Measurements from ENCODE around the gene ANKS6.

ANKS6 gene

GRCh38 chr9:98796364-98797101 lies at the start of gene ANKS6:
Gene ANKS6 (minus strand): TSS chr9:98796555. CDS start chr9:98796491, 64 bp downstream.
- Histone ChIP-seq H3K4me3 (ENCODE audit: low read length) (peak within 1 kb of the TSS; percentile 86), H3K27me3 (replicated peaks; ENCODE audit: control insufficient read depth, insufficient read depth, low read length) (no peaks in the 10 kb centered on the region), H3K9me3 (ENCODE audit: control insufficient read depth, low read length) (peaks cover 5% of the 10 kb centered on the region), H3K4me1 (ENCODE audit: control insufficient read depth, insufficient read depth, low read length) (peaks cover 11% of the 10 kb centered on the region), H3K9ac (ENCODE audit: low read length) (peak within 1 kb of the TSS; percentile 88), H3K36me3 (ENCODE audit: control insufficient read depth, insufficient read depth, low read length, severe bottlenecking) (no peaks in the 10 kb centered on the region)
- DNase-seq (ENCODE audit: low read depth): peak; percentile 94

- DNase-seq (ENCODE audit: low read depth): no peak
- H3K9me3 ChIP-seq (ENCODE audit: control insufficient read depth, low read length): no peaks in the 10 kb centered on the region
- no peak overlapping the region for H3K9ac ChIP-seq (ENCODE audit: low read length)
- no peaks in the 10 kb centered on the region for H3K27me3 ChIP-seq (replicated peaks; ENCODE audit: control insufficient read depth, insufficient read depth, low read length)
- no peaks in the 10 kb centered on the region for H3K36me3 ChIP-seq (ENCODE audit: control insufficient read depth, insufficient read depth, low read length, severe bottlenecking)
- no peak overlapping the region for H3K4me3 ChIP-seq (ENCODE audit: low read length)
- H3K4me1 ChIP-seq (ENCODE audit: control insufficient read depth, insufficient read depth, low read length): peaks cover 3% of the 10 kb centered on the region
Measured at GRCh38 chr9:98846081-98846480, 49.7 kb upstream of the ANKS6 start.

DNA sequence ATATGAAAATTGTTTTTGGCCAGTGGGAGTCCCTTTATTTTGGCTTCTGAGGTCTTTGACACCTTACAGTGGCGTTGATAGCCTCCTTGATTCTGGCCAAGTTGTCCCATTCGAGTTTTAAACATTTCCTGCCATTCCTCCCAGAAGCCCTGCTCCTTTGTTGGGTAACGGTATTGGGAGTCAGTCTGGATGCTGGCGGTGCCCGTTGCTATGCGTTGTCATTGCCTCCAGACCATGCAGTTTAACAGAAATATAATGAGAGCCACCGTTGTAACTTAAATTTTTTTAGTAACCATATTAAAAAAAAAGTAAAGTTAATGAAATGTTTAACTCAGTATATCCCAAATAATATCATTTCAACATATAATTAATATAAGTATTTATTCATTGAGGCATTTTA lies 46.2 kb upstream of the ANKS6 start:
- no peaks in the 10 kb centered on the region for H3K4me1 ChIP-seq (ENCODE audit: control insufficient read depth, insufficient read depth, low read length)
- no peak overlapping the region for H3K9ac ChIP-seq (ENCODE audit: low read length)
- DNase-seq (ENCODE audit: low read depth): no peak
- H3K36me3 ChIP-seq (ENCODE audit: control insufficient read depth, insufficient read depth, low read length, severe bottlenecking): no peaks in the 10 kb centered on the region
- H3K9me3 ChIP-seq (ENCODE audit: control insufficient read depth, low read length): no peaks in the 10 kb centered on the region
- H3K27me3 ChIP-seq (replicated peaks; ENCODE audit: control insufficient read depth, insufficient read depth, low read length): no peaks in the 10 kb centered on the region
- H3K4me3 ChIP-seq (ENCODE audit: low read length): no peak overlapping the region

GRCh38 chr9:98839724-98840123 lies 43.4 kb upstream of the ANKS6 start:
- H3K9ac ChIP-seq (ENCODE audit: low read length): no peak overlapping the region
- no peak overlapping the region for H3K4me3 ChIP-seq (ENCODE audit: low read length)
- no peak for DNase-seq (ENCODE audit: low read depth)
- no peaks in the 10 kb centered on the region for H3K4me1 ChIP-seq (ENCODE audit: control insufficient read depth, insufficient read depth, low read length)
- H3K9me3 ChIP-seq (ENCODE audit: control insufficient read depth, low read length): no peaks in the 10 kb centered on the region
- no peaks in the 10 kb centered on the region for H3K27me3 ChIP-seq (replicated peaks; ENCODE audit: control insufficient read depth, insufficient read depth, low read length)
- no peaks in the 10 kb centered on the region for H3K36me3 ChIP-seq (ENCODE audit: control insufficient read depth, insufficient read depth, low read length, severe bottlenecking)

- Histone ChIP-seq H3K27me3 (replicated peaks; ENCODE audit: control insufficient read depth, insufficient read depth, low read length) (no peaks in the 10 kb centered on the region), H3K36me3 (ENCODE audit: control insufficient read depth, insufficient read depth, low read length, severe bottlenecking) (no peaks in the 10 kb centered on the region), H3K4me3 (ENCODE audit: low read length) (no peak overlapping the region), H3K9ac (ENCODE audit: low read length) (no peak overlapping the region), H3K9me3 (ENCODE audit: control insufficient read depth, low read length) (no peaks in the 10 kb centered on the region), H3K4me1 (ENCODE audit: control insufficient read depth, insufficient read depth, low read length) (no peaks in the 10 kb centered on the region)
- DNase-seq (ENCODE audit: low read depth): no peak
Measured at GRCh38 chr9:98838868-98839565, 42.7 kb upstream of the ANKS6 start.

- H3K9me3 ChIP-seq (ENCODE audit: control insufficient read depth, low read length): no peaks in the 10 kb centered on the region
- DNase-seq (ENCODE audit: low read depth): no peak
- H3K9ac ChIP-seq (ENCODE audit: low read length): no peak overlapping the region
- H3K4me3 ChIP-seq (ENCODE audit: low read length): no peak overlapping the region
- no peaks in the 10 kb centered on the region for H3K27me3 ChIP-seq (replicated peaks; ENCODE audit: control insufficient read depth, insufficient read depth, low read length)
- no peaks in the 10 kb centered on the region for H3K36me3 ChIP-seq (ENCODE audit: control insufficient read depth, insufficient read depth, low read length, severe bottlenecking)
- H3K4me1 ChIP-seq (ENCODE audit: control insufficient read depth, insufficient read depth, low read length): peaks cover under 1% of the 10 kb centered on the region
Measured at GRCh38 chr9:98838155-98838867, 42.0 kb upstream of the ANKS6 start.

GRCh38 chr9:98837516-98837915 lies 41.2 kb upstream of the ANKS6 start:
- Histone ChIP-seq H3K9ac (ENCODE audit: low read length) (no peak overlapping the region), H3K4me3 (ENCODE audit: low read length) (no peak overlapping the region)

DNA sequence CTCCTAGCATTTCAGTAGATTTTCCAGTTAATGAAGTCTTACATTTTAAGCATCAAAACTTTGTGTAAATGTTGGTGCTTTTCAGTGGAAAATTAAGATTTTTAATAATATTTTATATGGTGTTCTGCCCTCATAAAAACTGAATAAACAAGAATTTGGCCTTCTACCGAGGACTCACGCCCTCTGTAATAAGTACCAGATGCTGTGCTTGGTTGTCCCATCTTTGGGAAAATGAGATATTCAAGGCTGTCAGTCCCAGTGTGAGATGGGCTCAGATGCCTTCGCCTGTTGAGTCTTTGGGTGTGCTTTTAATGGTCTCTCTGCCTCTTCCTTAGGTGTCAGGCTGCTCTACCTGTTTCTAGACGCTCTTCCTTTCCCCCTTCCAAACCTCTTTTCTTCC lies 39.9 kb upstream of the ANKS6 start:
- H3K4me3 ChIP-seq (ENCODE audit: low read length): no peak overlapping the region
- no peaks in the 10 kb centered on the region for H3K36me3 ChIP-seq (ENCODE audit: control insufficient read depth, insufficient read depth, low read length, severe bottlenecking)
- H3K9ac ChIP-seq (ENCODE audit: low read length): no peak overlapping the region
- peaks cover 6% of the 10 kb centered on the region for H3K4me1 ChIP-seq (ENCODE audit: control insufficient read depth, insufficient read depth, low read length)
- peak; percentile 11 for DNase-seq (ENCODE audit: low read depth)
- H3K9me3 ChIP-seq (ENCODE audit: control insufficient read depth, low read length): no peaks in the 10 kb centered on the region
- H3K27me3 ChIP-seq (replicated peaks; ENCODE audit: control insufficient read depth, insufficient read depth, low read length): no peaks in the 10 kb centered on the region

More at GRCh38 chr9:98837516-98837915, 41.2 kb upstream of the ANKS6 start:
- peaks cover 6% of the 10 kb centered on the region for H3K4me1 ChIP-seq (ENCODE audit: control insufficient read depth, insufficient read depth, low read length)
- H3K27me3 ChIP-seq (replicated peaks; ENCODE audit: control insufficient read depth, insufficient read depth, low read length): no peaks in the 10 kb centered on the region
- no peak for DNase-seq (ENCODE audit: low read depth)
- no peaks in the 10 kb centered on the region for H3K9me3 ChIP-seq (ENCODE audit: control insufficient read depth, low read length)
- no peaks in the 10 kb centered on the region for H3K36me3 ChIP-seq (ENCODE audit: control insufficient read depth, insufficient read depth, low read length, severe bottlenecking)

GRCh38 chr9:98834386-98834785 lies 38.0 kb upstream of the ANKS6 start:
- Histone ChIP-seq H3K4me1 (ENCODE audit: control insufficient read depth, insufficient read depth, low read length) (peaks cover 6% of the 10 kb centered on the region), H3K9ac (ENCODE audit: low read length) (no peak overlapping the region), H3K36me3 (ENCODE audit: control insufficient read depth, insufficient read depth, low read length, severe bottlenecking) (no peaks in the 10 kb centered on the region), H3K4me3 (ENCODE audit: low read length) (no peak overlapping the region), H3K9me3 (ENCODE audit: control insufficient read depth, low read length) (no peaks in the 10 kb centered on the region), H3K27me3 (replicated peaks; ENCODE audit: control insufficient read depth, insufficient read depth, low read length) (no peaks in the 10 kb centered on the region)
- DNase-seq (ENCODE audit: low read depth): no peak

- no peak for DNase-seq (ENCODE audit: low read depth)
- no peak overlapping the region for H3K4me3 ChIP-seq (ENCODE audit: low read length)
Measured at GRCh38 chr9:98833090-98833956, 37.0 kb upstream of the ANKS6 start.

GRCh38 chr9:98832768-98833089 lies 36.4 kb upstream of the ANKS6 start:
- no peaks in the 10 kb centered on the region for H3K27me3 ChIP-seq (replicated peaks; ENCODE audit: control insufficient read depth, insufficient read depth, low read length)
- no peak overlapping the region for H3K4me3 ChIP-seq (ENCODE audit: low read length)
- no peaks in the 10 kb centered on the region for H3K9me3 ChIP-seq (ENCODE audit: control insufficient read depth, low read length)
- H3K9ac ChIP-seq (ENCODE audit: low read length): no peak overlapping the region
- H3K4me1 ChIP-seq (ENCODE audit: control insufficient read depth, insufficient read depth, low read length): peaks cover 6% of the 10 kb centered on the region
- H3K36me3 ChIP-seq (ENCODE audit: control insufficient read depth, insufficient read depth, low read length, severe bottlenecking): no peaks in the 10 kb centered on the region
- DNase-seq (ENCODE audit: low read depth): no peak

More at GRCh38 chr9:98833090-98833956, 37.0 kb upstream of the ANKS6 start:
- Histone ChIP-seq H3K36me3 (ENCODE audit: control insufficient read depth, insufficient read depth, low read length, severe bottlenecking) (no peaks in the 10 kb centered on the region), H3K9ac (ENCODE audit: low read length) (no peak overlapping the region), H3K27me3 (replicated peaks; ENCODE audit: control insufficient read depth, insufficient read depth, low read length) (no peaks in the 10 kb centered on the region), H3K9me3 (ENCODE audit: control insufficient read depth, low read length) (no peaks in the 10 kb centered on the region), H3K4me1 (ENCODE audit: control insufficient read depth, insufficient read depth, low read length) (peaks cover 6% of the 10 kb centered on the region)
